ENCODE data around the gene LINC01488.

Gene LINC01488

GRCh38 chr11:69455969-69456368 is 25.5 kb upstream of the LINC01488 start:
- Histone ChIP-seq H4K20me1 (ENCODE audit: low read depth, low read length) (no peaks in the 10 kb centered on the region), H3F3A (ENCODE audit: insufficient read depth) (no peaks in the 10 kb centered on the region), H3K9me2 (replicated peaks; ENCODE audit: insufficient read depth, low read length) (no peaks in the 10 kb centered on the region), H3K27me3 (ENCODE audit: low read length) (no peaks in the 10 kb centered on the region), H3K4me2 (ENCODE audit: low read depth, low read length, poor library complexity, severe bottlenecking) (no peak overlapping the region), H3K9me3 (ENCODE audit: insufficient read depth, low read length) (no peaks in the 10 kb centered on the region), H3K36me3 (ENCODE audit: low read length) (no peaks in the 10 kb centered on the region), H3K27ac (ENCODE audit: low read depth, low read length) (no peak overlapping the region), H2AFZ (ENCODE audit: low read depth, low read length, severe bottlenecking) (no peak overlapping the region), H3K79me2 (ENCODE audit: insufficient read depth, low read length) (no peaks in the 10 kb centered on the region), H3K4me3 (ENCODE audit: insufficient read depth, low read length, poor library complexity, severe bottlenecking) (no peak overlapping the region), H3K9ac (ENCODE audit: low read length) (no peak overlapping the region)
- no peak for TF ChIP-seq EZH2phosphoT487 (conservative IDR thresholded peaks at IDR 0.05; ENCODE audit: low read length)
- no peak for TF ChIP-seq CTCF (IDR thresholded peaks at IDR 0.05; ENCODE audit: insufficient read depth, low read length, poor library complexity, severe bottlenecking)

- Histone ChIP-seq H3K9me3 (ENCODE audit: insufficient read depth, low read length) (no peaks in the 10 kb centered on the region), H3K4me3 (ENCODE audit: insufficient read depth, low read length, poor library complexity, severe bottlenecking) (no peak overlapping the region), H3K79me2 (ENCODE audit: insufficient read depth, low read length) (no peaks in the 10 kb centered on the region), H4K20me1 (ENCODE audit: low read depth, low read length) (no peaks in the 10 kb centered on the region), H3K27me3 (ENCODE audit: low read length) (no peaks in the 10 kb centered on the region), H2AFZ (ENCODE audit: low read depth, low read length, severe bottlenecking) (no peak overlapping the region), H3K9ac (ENCODE audit: low read length) (no peak overlapping the region), H3K4me2 (ENCODE audit: low read depth, low read length, poor library complexity, severe bottlenecking) (no peak overlapping the region), H3F3A (ENCODE audit: insufficient read depth) (no peaks in the 10 kb centered on the region), H3K27ac (ENCODE audit: low read depth, low read length) (no peak overlapping the region), H3K9me2 (replicated peaks; ENCODE audit: insufficient read depth, low read length) (no peaks in the 10 kb centered on the region), H3K36me3 (ENCODE audit: low read length) (no peaks in the 10 kb centered on the region)
- TF ChIP-seq CTCF (IDR thresholded peaks at IDR 0.05; ENCODE audit: insufficient read depth, low read length, poor library complexity, severe bottlenecking) (no peak), EZH2phosphoT487 (conservative IDR thresholded peaks at IDR 0.05; ENCODE audit: low read length) (no peak)
Observed at GRCh38 chr11:69456712-69457111, 24.8 kb upstream of the LINC01488 start.

- no peaks in the 10 kb centered on the region for H3K36me3 ChIP-seq (ENCODE audit: low read length)
- no peak overlapping the region for H3K4me3 ChIP-seq (ENCODE audit: insufficient read depth, low read length, poor library complexity, severe bottlenecking)
- H2AFZ ChIP-seq (ENCODE audit: low read depth, low read length, severe bottlenecking) = no peak overlapping the region
- H3K79me2 ChIP-seq (ENCODE audit: insufficient read depth, low read length) = no peaks in the 10 kb centered on the region
- H3K9me3 ChIP-seq (ENCODE audit: insufficient read depth, low read length) = no peaks in the 10 kb centered on the region
- no peak overlapping the region for H3K27ac ChIP-seq (ENCODE audit: low read depth, low read length)
- H3K9ac ChIP-seq (ENCODE audit: low read length) = no peak overlapping the region
- no peaks in the 10 kb centered on the region for H3K9me2 ChIP-seq (replicated peaks; ENCODE audit: insufficient read depth, low read length)
- H3K4me2 ChIP-seq (ENCODE audit: low read depth, low read length, poor library complexity, severe bottlenecking) = no peak overlapping the region
- TF ChIP-seq EZH2phosphoT487 (conservative IDR thresholded peaks at IDR 0.05; ENCODE audit: low read length) = no peak
- no peaks in the 10 kb centered on the region for H3F3A ChIP-seq (ENCODE audit: insufficient read depth)
- H3K27me3 ChIP-seq (ENCODE audit: low read length) = no peaks in the 10 kb centered on the region
- H4K20me1 ChIP-seq (ENCODE audit: low read depth, low read length) = no peaks in the 10 kb centered on the region
Observed at GRCh38 chr11:69459848-69460539, 21.5 kb upstream of the LINC01488 start.

GRCh38 chr11:69460540-69461257 is 20.8 kb upstream of the LINC01488 start:
- no peaks in the 10 kb centered on the region for H3K9me3 ChIP-seq (ENCODE audit: insufficient read depth, low read length)
- no peak overlapping the region for H3K4me2 ChIP-seq (ENCODE audit: low read depth, low read length, poor library complexity, severe bottlenecking)
- H2AFZ ChIP-seq (ENCODE audit: low read depth, low read length, severe bottlenecking) = no peak overlapping the region
- H4K20me1 ChIP-seq (ENCODE audit: low read depth, low read length) = no peaks in the 10 kb centered on the region
- no peak overlapping the region for H3K9ac ChIP-seq (ENCODE audit: low read length)
- no peak overlapping the region for H3K4me3 ChIP-seq (ENCODE audit: insufficient read depth, low read length, poor library complexity, severe bottlenecking)
- H3K79me2 ChIP-seq (ENCODE audit: insufficient read depth, low read length) = no peaks in the 10 kb centered on the region
- no peaks in the 10 kb centered on the region for H3K27me3 ChIP-seq (ENCODE audit: low read length)
- TF ChIP-seq EZH2phosphoT487 (conservative IDR thresholded peaks at IDR 0.05; ENCODE audit: low read length) (no peak), CTCF (IDR thresholded peaks at IDR 0.05; ENCODE audit: insufficient read depth, low read length, poor library complexity, severe bottlenecking) (no peak)
- H3K36me3 ChIP-seq (ENCODE audit: low read length) = no peaks in the 10 kb centered on the region
- H3F3A ChIP-seq (ENCODE audit: insufficient read depth) = no peaks in the 10 kb centered on the region
- H3K9me2 ChIP-seq (replicated peaks; ENCODE audit: insufficient read depth, low read length) = no peaks in the 10 kb centered on the region
- H3K27ac ChIP-seq (ENCODE audit: low read depth, low read length) = no peak overlapping the region

Measured in SU-DHL-6 (cell line).